BJ (cell line): Measurements from ENCODE around the gene MUS81. TPM values are rescaled to one million over a fixed set of nuclear protein-coding genes. Genes with fewer than 3 reads are reported as not detected.

ENCODE experiments used
- CTCF ChIA-PET: fragments of 350-600 bp; formaldehyde crosslinking; extraction: SDS; loops from one replicate; lab custom pipeline; 2021; ENCODE audit warnings: antibody characterized with exemption, inconsistent platforms; lab: Yijun Ruan, JAX
- POLR2A ChIA-PET: fragments of 300-600 bp; sonication (Branson Sonifier 250); formaldehyde crosslinking; extraction: SDS; loops from one replicate; lab custom pipeline; 2021; ENCODE audit warnings: antibody characterized with exemption; lab: Charles Lee
- DNase-seq: peaks from one replicate; pipeline ENCODE4 v3.0.0-alpha.2; 2011; ENCODE audit warnings: low read depth
- H3K27me3 ChIP-seq: 2 replicates; pipeline ENCODE4 v1.6.0; 2011; ENCODE audit warnings: low read length; ENCODE audit not compliant: control insufficient read depth, insufficient read depth
- H3K36me3 ChIP-seq: 2 replicates; pipeline ENCODE4 v1.5.1; 2011; ENCODE audit warnings: low read length; ENCODE audit not compliant: control insufficient read depth, insufficient read depth
- H3K4me3 ChIP-seq: 2 replicates; pipeline ENCODE4 v1.5.1; 2011; ENCODE audit warnings: low read depth, mild to moderate bottlenecking, control low read depth, low read length
- CTCF ChIP-seq: IDR thresholded peaks from 2 replicates; pipeline ENCODE4 v1.5.1; 2011; ENCODE audit warnings: low read depth, mild to moderate bottlenecking, control low read depth, inconsistent platforms, low read length, moderate library complexity; ENCODE audit not compliant: insufficient read depth
- polyA plus RNA-seq: library from polyadenylated mRNA; depleted of rRNA; stranded (reverse); fragments of >200 nt; gene quantifications from 2 replicates; pipeline ENCODE4 v1.2.3, GENCODE V29; 2011

Gene MUS81
- polyA plus RNA-seq, 1 experiment: 63.8 TPM

DNA sequence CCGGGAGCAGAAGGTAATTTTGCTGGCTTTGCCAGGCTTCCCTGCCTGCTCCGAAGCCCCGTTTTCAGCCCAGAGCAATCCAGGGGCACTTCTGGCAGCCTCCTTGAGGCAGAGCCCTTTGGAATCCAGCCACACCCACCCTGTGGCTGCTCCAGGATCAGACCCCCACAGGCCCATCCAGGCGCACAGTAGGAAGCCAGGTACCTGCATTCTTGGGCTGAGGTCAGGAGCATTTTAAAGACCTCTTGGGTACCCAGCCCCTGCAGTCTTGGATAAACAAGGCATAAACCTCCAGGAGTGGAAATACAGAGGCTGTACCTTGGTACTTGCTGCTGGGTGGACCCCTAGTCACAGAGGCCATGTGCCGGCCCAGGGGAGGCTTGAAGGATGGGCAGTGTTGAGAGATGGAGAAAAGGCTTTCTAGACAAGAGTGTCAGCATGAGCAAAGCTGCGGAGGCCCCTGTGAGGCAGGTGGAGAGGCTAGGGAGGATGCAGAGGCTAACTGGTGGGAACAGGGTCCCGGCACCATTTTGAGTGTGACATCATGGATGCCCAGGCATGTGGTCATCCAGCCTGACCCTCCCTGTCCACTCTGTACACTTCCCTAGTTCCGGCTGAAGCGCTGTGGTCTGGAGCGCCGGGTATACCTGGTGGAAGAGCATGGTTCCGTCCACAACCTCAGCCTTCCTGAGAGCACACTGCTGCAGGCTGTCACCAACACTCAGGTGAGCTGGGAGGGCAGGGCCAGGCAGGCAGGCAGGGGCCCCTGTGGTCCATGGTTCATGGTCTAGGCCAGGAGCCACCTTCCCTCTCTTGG, 3.9 kb downstream of the MUS81 start:
- CTCF ChIA-PET: interaction anchor here (1.4 to 1.8 kb wide), 2 partner anchors 21 to 152 kb away, joined by 4 read pairs; partner anchors contain the start of gene KAT5
- no peak for TF ChIP-seq CTCF
- no peak overlapping the region for H3K4me3 ChIP-seq
- no peaks in the 10 kb centered on the region for H3K27me3 ChIP-seq
- H3K36me3 ChIP-seq: peaks cover 45% of the 10 kb centered on the region
- POLR2A ChIA-PET: no interaction called here
- no peak for DNase-seq

GRCh38 chr11:65864706-65865471, 4.7 kb downstream of the MUS81 start:
- POLR2A ChIA-PET: no interaction called here
- Histone ChIP-seq H3K4me3 (no peak overlapping the region), H3K27me3 (no peaks in the 10 kb centered on the region), H3K36me3 (peaks cover 52% of the 10 kb centered on the region)
- CTCF ChIA-PET: no interaction called here
- TF ChIP-seq CTCF: no peak
- DNase-seq: no peak

DNA sequence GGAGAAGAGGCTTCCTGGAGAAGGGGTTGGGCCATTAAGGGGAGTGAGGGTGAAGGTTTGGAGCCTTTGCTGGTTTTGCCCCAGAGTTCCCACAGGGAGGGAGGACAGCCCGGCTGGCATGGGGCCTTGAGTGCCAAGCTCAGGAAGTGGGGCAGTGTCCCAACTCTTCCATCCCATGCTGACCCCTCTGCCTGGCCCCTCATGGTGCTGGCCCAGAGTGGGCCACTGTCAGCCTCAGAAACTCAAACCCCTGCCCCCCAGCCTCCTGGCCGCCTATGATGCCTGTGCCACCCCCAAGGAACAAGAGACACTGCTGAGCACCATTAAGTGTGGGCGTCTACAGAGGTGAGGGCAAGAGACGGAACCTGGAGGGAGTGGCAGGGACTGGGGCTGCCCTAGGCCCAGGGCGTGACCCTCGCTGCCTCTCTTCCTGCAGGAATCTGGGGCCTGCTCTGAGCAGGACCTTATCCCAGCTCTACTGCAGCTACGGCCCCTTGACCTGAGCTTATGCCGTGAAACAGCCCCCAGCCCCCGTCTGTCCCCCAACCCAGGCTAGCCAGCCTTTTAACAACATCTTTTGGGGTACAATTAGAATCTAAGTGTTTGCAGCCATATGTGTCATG, 5.4 kb downstream of the MUS81 start:
- Histone ChIP-seq H3K27me3 (no peaks in the 10 kb centered on the region), H3K36me3 (peaks cover 55% of the 10 kb centered on the region), H3K4me3 (no peak overlapping the region)
- POLR2A ChIA-PET: interaction anchor here (0.6 kb wide), 1 partner anchor 9 kb away, joined by 4 read pairs; no protein-coding TSS in a partner anchor
- CTCF ChIA-PET: interaction anchor here (0.9 to 1.6 kb wide), 3 partner anchors 19 to 146 kb away, joined by 3 to 8 read pairs (median 4); partner anchors contain the start of gene FIBP
- no peak for DNase-seq
- TF ChIP-seq CTCF: no peak

DNA sequence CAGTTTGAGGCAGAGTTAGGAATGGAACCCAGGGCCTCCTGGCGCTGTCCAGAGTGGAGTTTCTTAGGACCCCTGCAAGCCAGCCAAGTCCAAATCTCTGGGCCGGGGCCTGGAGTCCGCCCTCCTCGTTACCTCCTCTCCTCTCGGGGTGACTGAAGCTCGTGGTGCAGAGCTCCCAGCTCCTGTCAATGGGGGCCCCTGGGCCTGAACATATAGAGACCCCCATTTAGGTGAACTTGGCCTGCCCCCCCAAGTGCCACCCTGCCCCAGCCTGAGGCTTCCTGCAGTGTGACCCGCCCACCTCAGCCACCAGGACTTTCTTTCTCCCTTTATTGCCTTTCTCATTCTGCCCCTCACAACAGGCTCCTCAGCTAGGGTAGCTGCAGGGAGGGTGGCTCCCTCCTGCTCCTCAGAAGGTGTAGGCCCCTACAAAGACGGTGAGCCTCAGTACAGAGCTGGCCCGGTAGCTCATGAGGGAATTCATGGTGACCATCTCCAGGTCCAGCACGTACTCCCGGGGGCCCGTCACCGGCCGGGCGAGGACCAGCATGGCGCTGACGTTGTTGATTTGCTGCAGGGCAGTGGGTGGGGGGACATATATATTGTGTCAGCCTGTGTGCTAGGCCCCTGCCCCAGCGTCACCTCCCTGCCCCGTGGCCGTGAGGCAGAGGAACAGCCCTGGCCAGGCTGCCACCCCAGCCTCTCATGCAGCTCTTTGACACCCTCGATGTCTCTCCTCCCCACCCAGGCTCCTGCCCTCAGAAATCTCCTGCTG, 6.5 kb downstream of the MUS81 start:
- Histone ChIP-seq H3K27me3 (no peaks in the 10 kb centered on the region), H3K36me3 (peaks cover 58% of the 10 kb centered on the region)

More for the DNA sequence above, 6.5 kb downstream of the MUS81 start:
- DNase-seq: no peak
- TF ChIP-seq CTCF: no peak
- no peak overlapping the region for H3K4me3 ChIP-seq
- CTCF ChIA-PET: interaction anchor here (0.9 to 1.6 kb wide), 3 partner anchors 18 to 147 kb away, joined by 3 to 8 read pairs (median 4); partner anchors contain the start of gene FIBP
- POLR2A ChIA-PET: interaction anchor here (0.6 kb wide), 1 partner anchor 49 kb away, joined by 3 read pairs; no protein-coding TSS in a partner anchor
